GM19238 (cell line): ENCODE measurements around the gene ACCS.

Experiments
- DNase-seq: peaks from one replicate; pipeline ENCODE4 v3.0.0; 2011; ENCODE audit warnings: low spot score; ENCODE audit not compliant: insufficient read length

Gene ACCS, protein sequence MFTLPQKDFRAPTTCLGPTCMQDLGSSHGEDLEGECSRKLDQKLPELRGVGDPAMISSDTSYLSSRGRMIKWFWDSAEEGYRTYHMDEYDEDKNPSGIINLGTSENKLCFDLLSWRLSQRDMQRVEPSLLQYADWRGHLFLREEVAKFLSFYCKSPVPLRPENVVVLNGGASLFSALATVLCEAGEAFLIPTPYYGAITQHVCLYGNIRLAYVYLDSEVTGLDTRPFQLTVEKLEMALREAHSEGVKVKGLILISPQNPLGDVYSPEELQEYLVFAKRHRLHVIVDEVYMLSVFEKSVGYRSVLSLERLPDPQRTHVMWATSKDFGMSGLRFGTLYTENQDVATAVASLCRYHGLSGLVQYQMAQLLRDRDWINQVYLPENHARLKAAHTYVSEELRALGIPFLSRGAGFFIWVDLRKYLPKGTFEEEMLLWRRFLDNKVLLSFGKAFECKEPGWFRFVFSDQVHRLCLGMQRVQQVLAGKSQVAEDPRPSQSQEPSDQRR

DNA sequence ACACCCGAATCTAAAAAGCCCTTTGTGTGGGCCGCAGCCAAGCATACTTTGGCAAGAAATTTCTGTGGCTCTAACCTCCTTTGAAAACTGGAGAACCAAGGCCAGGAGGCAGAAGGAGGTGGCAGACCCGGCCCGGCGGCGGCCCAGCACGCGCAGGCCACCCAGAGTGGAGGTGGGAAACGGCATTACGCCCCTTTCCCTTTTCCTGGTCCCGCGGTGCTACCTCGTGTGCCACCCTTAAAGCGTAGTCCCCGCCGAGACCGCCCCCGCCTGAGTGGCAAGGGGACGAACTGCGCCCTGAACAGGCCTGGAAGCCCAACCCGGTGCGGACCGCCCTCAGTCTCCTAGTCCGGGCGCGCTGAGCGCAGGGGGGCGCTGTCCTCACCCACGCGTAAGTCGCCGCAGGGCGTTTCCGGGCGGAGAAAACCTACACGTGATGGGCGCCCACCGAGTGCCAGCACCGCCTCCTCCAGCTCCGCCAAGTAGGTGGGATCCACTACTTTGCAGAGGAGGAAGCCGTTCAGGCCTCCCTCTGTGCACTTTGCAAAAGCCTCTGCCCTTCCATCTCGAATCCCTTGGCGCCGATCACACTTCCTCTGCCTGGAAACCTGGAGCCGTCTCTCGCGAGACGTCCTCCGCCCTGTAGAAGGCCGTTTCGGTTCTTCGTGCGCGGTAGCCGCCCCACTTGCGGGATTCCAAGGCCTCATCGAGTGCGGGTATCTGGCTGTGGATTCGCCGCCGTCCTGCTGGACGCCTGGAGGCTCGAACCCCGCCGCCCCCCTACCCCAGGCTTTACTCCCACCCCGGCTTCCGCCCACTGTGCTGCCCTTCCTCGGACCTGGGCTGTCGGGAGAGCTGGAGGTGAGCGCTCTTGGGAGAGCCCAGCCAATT is at the start of gene ACCS:
Gene ACCS, plus strand, starts transcription at position 430 of the 891 bp plus-strand sequence. CDS start 1,358 bp downstream, outside the sequence.
- peak; percentile 86 for DNase-seq

DNA sequence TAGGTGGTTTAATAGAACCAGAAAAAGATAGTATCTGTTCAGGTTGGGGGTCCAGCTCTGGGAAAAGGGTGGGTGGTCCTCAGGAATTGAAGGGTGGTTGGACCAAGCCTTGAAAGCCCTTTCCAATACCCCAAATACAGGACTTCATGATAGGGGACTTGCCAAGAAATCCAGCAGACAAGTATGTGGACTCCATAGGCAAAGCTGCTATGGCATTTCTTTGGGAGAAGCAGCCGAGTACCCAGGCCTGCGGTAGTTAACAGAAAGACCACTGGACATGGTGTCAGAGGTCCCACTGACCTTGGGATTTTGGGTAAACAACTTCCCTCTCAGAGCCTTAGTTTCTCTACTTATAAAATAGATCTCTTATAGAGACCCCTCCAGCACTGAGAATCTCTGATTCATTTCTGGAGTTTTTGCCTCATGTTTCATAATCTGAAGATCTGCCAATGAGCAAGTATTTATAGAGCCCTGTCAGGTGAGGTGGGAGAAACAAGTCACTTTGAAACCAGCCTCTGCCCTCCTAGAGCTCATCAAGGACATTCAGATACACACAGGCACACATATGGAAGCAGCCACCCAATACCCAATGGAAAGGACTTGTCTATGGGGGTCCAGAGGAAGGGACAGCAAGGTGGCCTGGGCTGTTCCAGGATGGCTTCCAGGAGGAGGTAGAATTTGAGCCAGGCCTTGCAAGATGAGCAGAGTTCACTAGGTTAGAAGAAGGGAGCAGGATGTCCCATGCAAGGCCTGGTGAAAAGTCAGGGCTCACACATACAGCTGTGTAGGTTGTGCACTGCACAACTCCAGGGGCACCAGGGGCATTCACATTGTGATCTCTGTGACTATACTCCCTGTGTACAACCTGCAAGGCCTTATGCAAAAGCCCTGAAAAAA is 49.3 kb upstream of the ACCS start:
- DNase-seq, result no peak

DNA sequence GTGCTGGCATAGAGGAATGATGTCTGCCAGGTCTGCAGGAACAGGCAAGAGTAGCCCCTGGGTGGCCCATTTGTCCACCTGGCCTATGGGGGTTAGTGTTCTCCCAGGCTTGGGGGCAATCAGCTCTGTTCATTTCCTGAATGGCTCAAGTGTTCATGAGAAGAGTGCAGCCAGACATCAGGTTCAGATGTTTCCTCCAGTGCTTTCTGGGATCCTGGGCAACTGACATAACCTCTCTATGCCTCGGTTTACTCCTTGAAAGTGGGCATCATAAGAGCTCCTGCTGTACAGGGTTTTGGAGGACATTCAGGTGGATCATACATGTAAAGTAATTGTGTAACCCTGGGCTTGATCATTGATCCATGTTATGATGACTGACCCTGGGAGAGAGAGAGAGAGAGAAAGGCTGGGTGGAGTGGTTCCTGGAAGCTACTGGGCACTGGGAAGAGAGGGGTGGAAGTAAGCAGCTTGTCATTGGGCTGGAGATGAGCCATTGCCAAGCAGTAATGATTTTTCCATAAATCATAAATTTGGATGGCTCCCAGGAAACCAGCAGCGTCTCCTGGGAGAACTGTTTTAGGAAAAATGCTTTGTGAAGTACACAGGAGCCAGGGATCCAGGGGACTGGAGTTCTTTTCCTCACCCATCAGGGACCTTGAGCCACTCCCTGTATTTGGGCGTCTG is 48.5 kb upstream of the ACCS start:
- no peak for DNase-seq

DNA sequence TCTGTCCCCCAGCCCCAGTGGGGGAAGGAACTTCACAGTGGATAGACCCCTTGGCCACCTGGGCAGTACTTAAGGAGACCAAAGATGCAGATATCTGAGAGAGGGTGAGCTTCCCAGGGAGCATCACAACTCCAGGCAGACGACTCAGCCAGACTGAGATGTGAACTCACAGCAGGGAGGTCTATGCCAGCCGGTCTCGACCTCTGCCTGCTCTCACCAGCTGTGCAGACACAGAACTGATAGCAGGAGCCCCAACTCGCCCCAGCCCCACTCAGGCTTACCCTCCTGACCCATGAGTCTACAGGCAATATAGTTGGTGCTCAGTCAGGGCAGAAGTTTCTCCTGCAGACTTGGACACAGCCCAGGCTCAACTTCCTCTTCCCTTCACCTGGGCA is 47.9 kb upstream of the ACCS start:
- no peak for DNase-seq

DNA sequence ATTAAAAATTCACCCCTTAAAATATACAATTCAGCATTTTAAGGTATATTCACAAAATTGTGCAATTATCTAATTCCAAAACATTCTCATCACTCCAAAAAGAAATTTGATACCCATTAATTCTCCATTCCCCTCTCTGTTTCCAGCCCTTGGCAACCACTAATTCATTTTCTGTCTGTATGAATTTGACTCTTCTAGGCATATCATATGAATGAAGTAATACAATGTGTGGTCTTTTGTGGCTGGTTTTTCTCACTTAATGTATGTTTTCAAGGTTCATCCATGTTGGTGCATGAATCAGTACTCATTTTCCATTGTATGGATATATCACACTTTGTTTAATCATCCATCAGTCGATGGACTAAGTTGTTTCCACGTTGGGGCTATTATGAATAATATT is 47.2 kb upstream of the ACCS start:
- no peak for DNase-seq

DNA sequence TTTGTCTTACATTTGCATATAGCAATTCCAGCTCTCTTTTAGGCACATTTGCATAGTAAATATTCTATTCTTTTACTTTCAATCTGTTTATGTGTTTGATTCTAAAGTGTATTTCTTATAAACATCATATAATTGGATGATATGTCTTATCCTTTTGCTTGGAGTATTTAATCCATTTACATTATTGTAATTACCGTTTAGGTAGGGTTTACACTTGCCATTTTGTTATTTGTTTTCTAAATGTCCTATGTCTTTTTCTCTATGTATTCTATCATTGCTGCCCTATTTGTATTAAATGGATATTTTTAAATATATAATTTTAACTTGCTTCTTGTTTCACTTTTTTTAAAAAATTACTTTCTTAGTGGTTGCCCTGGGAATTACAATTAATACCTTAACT is 41.1 kb upstream of the ACCS start:
- DNase-seq, result no peak

DNA sequence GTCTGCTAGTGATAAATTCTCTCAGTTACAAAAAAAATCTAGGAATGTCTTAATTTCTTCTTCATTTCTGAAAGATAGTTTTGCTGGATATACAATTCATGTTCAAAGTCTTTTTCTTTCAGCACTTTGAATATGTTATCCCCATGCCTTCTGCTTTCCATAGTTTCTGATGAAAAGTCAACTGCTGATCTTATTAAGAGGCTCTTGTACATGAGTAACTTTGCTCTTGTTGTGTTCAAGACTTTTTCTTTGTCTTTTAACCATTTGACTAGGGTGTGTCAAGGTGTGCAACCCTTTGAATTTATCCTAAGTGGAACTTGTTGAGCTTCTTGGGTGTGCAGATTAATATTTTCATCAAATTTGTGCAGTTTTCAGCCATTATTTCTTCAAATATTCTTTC is 40.3 kb upstream of the ACCS start:
- DNase-seq, result no peak

DNA sequence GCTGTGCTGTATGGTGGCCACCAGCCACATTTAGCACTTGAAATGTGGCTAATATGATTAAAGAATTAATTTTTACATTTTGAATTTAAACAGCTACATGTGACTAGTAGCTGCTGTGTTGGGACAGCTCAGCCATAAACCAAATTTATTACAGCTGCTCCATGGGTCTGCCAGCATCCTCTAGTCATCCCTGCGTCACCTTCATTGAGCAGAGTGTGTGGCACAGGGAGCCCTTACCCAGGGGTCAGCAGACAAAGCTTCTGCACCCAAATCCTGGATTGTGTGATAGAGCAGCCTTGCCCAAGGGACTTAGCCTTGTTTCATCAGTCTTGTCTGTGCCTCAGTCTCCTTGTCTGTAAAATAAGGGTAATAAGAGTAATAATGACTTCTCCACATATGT is 37.7 kb upstream of the ACCS start:
- no peak for DNase-seq

DNA sequence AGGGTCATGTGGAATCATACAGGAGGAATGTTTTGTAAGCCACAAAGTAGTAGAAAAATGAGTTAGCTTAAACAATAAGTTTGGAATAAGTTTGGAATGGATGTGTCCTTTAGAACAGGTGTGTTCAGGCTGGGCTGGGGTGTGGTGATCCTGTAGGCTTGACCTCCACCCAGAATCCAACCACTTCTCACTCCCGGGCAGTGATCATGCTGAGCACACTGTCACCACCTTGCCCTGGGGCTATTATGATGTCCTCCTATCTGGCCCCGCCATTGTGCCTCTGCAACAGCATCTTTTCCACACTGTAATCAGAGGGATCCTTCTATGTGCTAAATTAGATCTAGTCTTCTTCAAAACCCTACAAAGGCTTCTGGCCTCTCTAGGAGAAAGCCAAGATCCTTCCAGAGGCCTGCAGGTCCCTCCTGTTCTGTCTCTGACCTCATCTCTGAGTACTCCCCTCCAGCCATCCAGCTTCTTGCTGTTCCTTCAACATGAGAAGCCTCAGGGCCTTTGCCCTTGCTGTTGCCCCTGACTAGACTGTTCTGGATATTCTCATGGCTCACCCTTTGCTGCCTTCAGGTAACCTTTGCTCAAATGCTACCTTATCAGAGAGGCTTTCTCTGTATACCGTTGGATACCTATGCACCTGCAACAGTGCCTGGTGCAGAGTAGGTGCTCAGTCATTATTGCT is 37.1 kb upstream of the ACCS start:
- no peak for DNase-seq

DNA sequence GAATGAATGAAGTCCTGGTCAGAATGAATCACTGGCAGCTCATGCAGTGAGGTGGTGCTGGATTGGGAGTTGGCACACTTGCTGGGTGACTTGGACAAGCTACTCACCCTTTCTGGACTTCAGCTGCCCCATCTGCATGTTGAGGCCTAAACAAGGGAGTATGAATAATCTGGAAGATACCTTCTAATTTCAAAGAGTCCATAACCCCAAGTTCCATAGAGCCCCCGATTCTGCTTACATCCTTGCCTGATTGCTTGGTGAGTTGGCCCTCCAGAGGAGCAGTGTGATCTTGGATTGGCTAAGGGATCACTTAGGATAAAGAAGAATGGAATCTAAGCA is 36.6 kb upstream of the ACCS start:
- no peak for DNase-seq

DNA sequence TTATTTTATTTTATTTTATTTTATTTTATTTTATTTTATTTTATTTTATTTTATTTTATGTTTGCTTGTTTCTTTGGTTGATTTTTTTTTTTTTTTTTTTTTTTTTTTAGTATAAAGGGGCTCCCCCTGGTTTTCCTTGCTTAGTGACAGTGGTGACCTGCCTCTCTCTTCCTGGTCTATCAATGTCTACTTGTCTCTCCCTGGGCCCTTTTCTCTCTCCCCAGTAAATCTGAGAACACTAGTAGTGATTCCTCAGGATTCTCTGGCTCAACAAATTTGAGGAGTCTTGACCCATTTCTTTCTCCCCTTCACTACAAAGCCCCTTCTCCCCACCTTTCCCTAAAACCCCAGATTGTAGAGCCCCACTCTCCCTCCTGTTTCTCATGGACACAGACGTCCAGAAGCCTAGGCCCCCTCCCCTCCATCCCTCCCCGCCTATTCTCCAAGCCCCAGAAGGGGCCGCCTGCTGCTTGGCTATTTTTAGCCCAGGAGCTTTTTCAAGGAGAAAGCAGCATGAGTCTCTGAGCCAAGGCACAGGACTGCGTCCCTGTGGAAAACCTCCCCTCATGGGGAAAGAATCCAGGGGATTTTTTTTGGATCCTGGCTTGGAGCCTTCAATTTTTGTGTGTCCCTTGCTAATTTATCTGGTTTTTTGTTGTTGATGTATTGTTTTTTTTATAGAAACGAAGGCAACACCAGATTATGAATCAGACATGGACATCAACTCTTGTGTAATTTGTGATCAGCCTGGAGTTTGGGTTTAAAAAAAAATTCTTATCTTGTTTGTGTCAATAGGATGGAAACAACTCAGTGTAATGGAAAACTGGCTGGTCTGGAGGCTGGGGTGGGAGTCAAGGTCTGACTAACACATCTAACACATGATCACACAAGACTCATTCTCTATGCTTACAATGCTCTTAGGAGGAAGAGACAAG is 35.8 kb upstream of the ACCS start:
- no peak for DNase-seq

DNA sequence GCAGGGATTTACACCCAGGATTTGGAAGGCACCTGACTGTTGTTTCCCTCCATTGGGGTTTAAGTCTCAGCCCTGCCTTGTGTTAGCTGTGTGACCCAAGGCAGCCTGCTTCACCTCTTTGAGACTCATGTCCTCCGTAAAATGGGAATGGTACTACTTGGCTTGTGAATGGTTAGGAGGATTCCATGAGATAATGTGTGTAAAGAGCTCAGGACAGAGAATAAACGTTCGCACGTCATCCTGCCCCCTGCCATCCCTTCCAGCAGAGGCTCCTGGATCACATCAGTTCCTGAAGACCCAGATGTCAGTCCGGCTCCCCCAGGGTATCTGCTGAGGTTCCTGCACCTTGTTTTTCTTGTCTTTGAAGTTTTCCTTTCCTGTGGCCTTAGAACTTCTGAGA is 35.1 kb upstream of the ACCS start:
- DNase-seq, result no peak

DNA sequence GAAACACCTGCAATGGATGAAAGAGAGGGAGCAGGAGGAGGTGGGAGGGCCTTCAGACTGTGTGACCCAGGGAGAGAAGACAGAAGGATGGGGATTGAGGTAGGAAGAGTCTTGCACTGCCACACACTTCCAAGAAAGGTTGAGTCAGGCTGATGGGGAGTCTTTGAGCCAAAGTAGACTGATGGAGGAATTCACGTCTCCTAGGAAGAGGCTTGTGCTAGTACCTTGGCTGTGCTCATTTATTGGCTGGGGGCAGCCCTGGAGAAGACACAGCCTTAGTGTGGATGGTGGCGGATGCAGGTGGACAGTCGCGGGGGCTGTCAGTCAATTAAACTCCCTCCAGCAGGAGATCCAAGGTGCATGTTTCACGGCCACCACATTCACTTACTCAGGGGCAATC is 34.5 kb upstream of the ACCS start:
- DNase-seq, result no peak

DNA sequence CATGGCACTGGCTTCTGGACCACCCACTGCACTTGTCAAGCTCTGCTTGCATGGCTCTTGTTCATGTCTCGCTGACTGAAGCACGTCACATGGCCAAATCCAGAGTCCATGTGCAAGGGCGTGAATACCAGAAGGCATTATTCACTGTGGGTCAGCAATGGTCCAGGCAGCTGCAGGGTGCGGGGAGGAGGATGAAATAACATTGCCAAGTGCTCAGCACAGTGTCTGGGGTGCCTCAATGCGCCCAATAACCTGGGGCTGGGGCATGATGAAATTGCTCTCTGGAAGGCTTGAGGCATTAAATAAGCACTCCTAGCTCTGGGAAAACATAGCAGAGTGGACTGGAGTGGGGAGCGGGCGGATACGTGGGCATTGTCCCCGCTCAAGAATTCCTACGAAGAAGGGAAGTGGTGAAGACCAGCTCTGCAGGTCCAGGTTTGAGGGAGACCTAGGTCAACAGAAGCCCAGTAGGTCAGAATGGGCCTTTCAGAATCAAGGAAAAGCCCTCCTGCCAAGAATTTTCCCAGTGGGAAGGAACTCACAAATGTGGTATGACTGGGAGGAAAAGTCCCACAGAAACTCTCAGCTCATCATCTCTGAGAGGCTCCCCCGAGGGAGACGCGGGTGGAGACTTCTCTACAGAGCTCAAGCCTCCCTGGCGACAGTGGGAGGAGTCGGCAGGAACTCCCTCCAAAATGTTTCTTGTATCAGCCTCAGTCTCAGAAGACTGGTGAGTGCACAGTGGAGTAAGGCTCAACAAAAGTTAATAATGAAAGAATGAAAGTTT is 33.6 kb upstream of the ACCS start:
- DNase-seq, result no peak

DNA sequence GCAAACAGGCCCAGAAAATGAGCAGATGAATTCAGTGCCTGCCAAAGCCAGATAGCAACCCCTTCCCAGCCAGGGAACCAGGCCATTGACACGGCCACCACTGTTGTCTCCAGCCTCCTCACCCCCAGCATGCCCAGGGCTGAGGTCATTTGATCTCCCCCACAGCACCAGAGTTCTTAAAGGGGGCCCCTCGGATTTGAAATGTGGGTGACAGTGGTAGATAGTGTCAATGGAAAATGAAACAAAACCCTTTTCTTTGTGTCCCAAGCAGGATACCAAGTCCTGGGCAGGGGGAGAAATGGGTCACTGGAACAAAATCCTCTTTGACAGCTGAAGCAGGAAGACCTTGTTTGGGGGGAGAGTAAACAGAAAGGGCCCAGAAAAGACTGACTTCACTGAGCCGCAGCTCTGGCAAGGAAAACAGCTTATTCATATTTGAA is 32.6 kb upstream of the ACCS start:
- no peak for DNase-seq

DNA sequence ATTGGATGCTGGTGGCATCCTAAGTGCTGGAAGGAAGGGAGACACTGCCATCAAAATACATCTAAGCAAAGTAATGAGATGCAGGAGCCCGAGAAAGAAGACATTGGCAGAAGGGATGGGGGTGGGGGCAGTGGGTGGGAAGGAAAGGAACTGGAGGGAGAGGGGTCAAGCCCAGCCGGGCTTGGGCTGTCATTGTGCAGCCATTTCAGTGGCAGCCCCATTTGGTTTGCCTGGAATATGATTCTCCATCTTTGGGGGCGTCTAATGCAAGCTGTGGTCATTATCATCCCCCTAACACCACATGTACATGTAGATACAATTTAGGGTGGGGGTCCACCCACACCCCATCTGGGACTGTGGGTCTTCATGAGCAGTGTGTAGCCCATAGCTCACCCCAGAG is 32.2 kb upstream of the ACCS start:
- DNase-seq, result no peak

DNA sequence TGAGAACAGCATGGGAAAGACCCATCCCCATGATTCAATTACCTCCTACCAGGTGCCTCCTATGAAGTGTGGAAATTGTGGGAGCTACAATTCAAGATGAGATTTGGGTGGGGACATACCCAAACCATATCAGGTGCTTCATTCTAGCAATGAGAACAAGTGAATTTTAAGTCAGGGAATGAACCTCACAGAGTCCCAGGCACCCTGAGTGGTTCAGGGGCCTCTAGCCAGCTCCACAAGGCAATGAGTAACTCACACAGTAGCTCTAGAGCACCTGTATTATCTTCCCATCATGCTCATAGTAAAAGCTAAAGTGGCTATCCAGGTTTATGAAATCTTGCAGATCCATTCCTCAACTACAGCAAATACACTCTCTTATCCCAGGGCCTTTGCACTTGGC is 31.4 kb upstream of the ACCS start:
- DNase-seq, result no peak
